HCT116 (cell line): ENCODE results near the gene GRAMD4. TPM values are rescaled to one million over a fixed set of nuclear protein-coding genes. Genes with fewer than 3 reads are reported as not detected.

ENCODE experiments used
- ATAC-seq: fragments of 200-7000 bp; cut with Tn5 transposase; 2 replicates; pipeline ENCODE4 v1.9.1; 2020; ENCODE audit warnings: mild to moderate bottlenecking, moderate library complexity
- BruUV-seq: library from RNA; stranded (reverse); fragments of 400-500 nt; replicated peaks from 2 replicates; lab custom pipeline; 2021; lab: Mats Ljungman, UMichigan
- CTCF ChIA-PET: fragments of 300-600 bp; sonication (Branson Sonifier 250); formaldehyde crosslinking; loops from one replicate; lab custom pipeline; 2021; ENCODE audit warnings: antibody characterized with exemption; lab: Charles Lee
- POLR2A ChIA-PET: fragments of 300-600, 350-600 bp; sonication (Branson Sonifier 250); formaldehyde crosslinking; loops from one replicate; lab custom pipeline; 2021; ENCODE audit warnings: antibody characterized with exemption; lab: Charles Lee
- RAD21 ChIA-PET, 2 experiments: fragments of 300-600 bp; sonication (Branson Sonifier 250); formaldehyde crosslinking; loops; one replicate each; lab custom pipeline; 2023; ENCODE audit warnings: low total read pairs in 2 of 2; ENCODE audit not compliant: uncharacterized antibody in 2 of 2, unreplicated experiment in 2 of 2, low non-redundant PET in 1 of 2; lab: Charles Lee
- DNase-seq: peaks from one replicate; pipeline ENCODE4 v3.0.0-alpha.2; 2010; ENCODE audit warnings: low read depth, low spot score
- H2AFZ ChIP-seq: fragments of 200-600 bp; shearing (Covaris generic), sonication (generic); 2 replicates; pipeline ENCODE4 v1.6.1; 2017; ENCODE audit warnings: low read depth, mixed run types, mixed read lengths, antibody characterized with exemption, low read length; ENCODE audit not compliant: poor library complexity, severe bottlenecking
- H3K27ac ChIP-seq: 2 replicates; pipeline ENCODE4 v1.5.1; 2012; ENCODE audit warnings: low read depth, low read length
- H3K27me3 ChIP-seq: fragments of 200-600 bp; sonication (generic); 2 replicates; pipeline ENCODE4 v1.6.1; 2016; ENCODE audit warnings: mixed run types, low read length, mixed read lengths; ENCODE audit not compliant: insufficient read depth
- H3K36me3 ChIP-seq, 2 experiments: fragments of 200-500 bp in 1 of 2; fragments of 200-600 bp in 1 of 2; sonication (Bioruptor generic) in 1 of 2; sonication (generic) in 1 of 2; 2 replicates each; pipeline versions ENCODE4 v1.5.1 to v1.6.1; 2014 to 2016; ENCODE audit warnings: low read length in 2 of 2, inconsistent platforms in 1 of 2, mixed read lengths in 1 of 2, mixed run types in 1 of 2; ENCODE audit not compliant: insufficient read depth in 2 of 2, control insufficient read depth in 1 of 2
- H3K4me1 ChIP-seq, 2 experiments: fragments of 200-600 bp in 1 of 2; sonication (generic) in 1 of 2; 2 replicates each; pipeline versions ENCODE4 v1.5.1 to v1.6.1; 2012 to 2017; ENCODE audit warnings: low read length in 2 of 2, inconsistent platforms in 1 of 2, mild to moderate bottlenecking in 1 of 2, mixed read lengths in 1 of 2, mixed run types in 1 of 2, moderate library complexity in 1 of 2; ENCODE audit not compliant: insufficient read depth in 2 of 2, control insufficient read depth in 1 of 2
- H3K4me2 ChIP-seq: fragments of 200-600 bp; sonication (generic); 2 replicates; pipeline ENCODE4 v1.6.1; 2017; ENCODE audit warnings: mixed run types, low read length, mixed read lengths
- H3K4me3 ChIP-seq, 2 experiments: fragments of 200-600 bp in 1 of 2; sonication (generic) in 1 of 2; replicated peaks in 1 of 2; 2 replicates each; pipeline ENCODE4 v1.5.1; 2011 to 2016; ENCODE audit warnings: low read length in 2 of 2, control low read depth in 1 of 2, low read depth in 1 of 2, mild to moderate bottlenecking in 1 of 2, mixed read lengths in 1 of 2, mixed run types in 1 of 2
- H3K79me2 ChIP-seq: fragments of 200-600 bp; sonication (generic); 2 replicates; pipeline ENCODE4 v1.6.1; 2017; ENCODE audit warnings: mild to moderate bottlenecking, mixed run types, low read length, moderate library complexity, mixed read lengths; ENCODE audit not compliant: insufficient read depth
- H3K9ac ChIP-seq: fragments of 200-600 bp; sonication (generic); 2 replicates; pipeline ENCODE4 v1.6.1; 2016; ENCODE audit warnings: low read length, mixed read lengths
- H3K9me2 ChIP-seq: fragments of 200-600 bp; sonication (generic), shearing (Covaris generic); 2 replicates; pipeline ENCODE4 v1.6.1; 2017; ENCODE audit warnings: mixed run types, mild to moderate bottlenecking, moderate library complexity; ENCODE audit not compliant: insufficient read depth
- H3K9me3 ChIP-seq, 2 experiments: fragments of 200-500 bp in 1 of 2; fragments of 200-600 bp in 1 of 2; sonication (Bioruptor generic) in 1 of 2; sonication (generic) in 1 of 2; 2 replicates each; pipeline ENCODE4 v1.6.1; 2014 to 2017; ENCODE audit warnings: low read length in 2 of 2, mixed read lengths in 2 of 2, inconsistent platforms in 1 of 2, low read depth in 1 of 2, mild to moderate bottlenecking in 1 of 2, mixed run types in 1 of 2, moderate library complexity in 1 of 2; ENCODE audit not compliant: control insufficient read depth in 1 of 2, insufficient read depth in 1 of 2
- H4K20me1 ChIP-seq: fragments of 200-600 bp; sonication (generic), shearing (Covaris generic); 2 replicates; pipeline ENCODE4 v1.6.1; 2017; ENCODE audit warnings: mixed run types, mild to moderate bottlenecking, moderate library complexity; ENCODE audit not compliant: insufficient read depth
- CBX3 ChIP-seq: IDR thresholded peaks from 2 replicates; pipeline ENCODE4 v1.6.1; 2012; ENCODE audit warnings: low read depth
- CTCF ChIP-seq, 3 experiments: fragments of 200-600 bp in 1 of 3; sonication (generic) in 1 of 3; IDR thresholded peaks in 2 of 3; conservative IDR thresholded peaks in 1 of 3; 2 replicates each; pipeline ENCODE4 v1.5.1; 2012 to 2017; ENCODE audit warnings: low read depth in 2 of 3, low read length in 2 of 3, antibody characterized with exemption in 1 of 3, borderline replicate concordance in 1 of 3, control low read depth in 1 of 3, mild to moderate bottlenecking in 1 of 3, mixed read lengths in 1 of 3, mixed run types in 1 of 3, moderate library complexity in 1 of 3; ENCODE audit not compliant: insufficient read depth in 1 of 3
- EGR1 ChIP-seq: IDR thresholded peaks from 2 replicates; pipeline ENCODE4 v1.6.1; 2012; ENCODE audit warnings: low read depth
- ELF1 ChIP-seq: IDR thresholded peaks from 2 replicates; pipeline ENCODE4 v1.6.1; 2012; ENCODE audit warnings: low read depth, borderline replicate concordance
- EZH2 ChIP-seq: fragments of 200-600 bp; sonication (generic); IDR thresholded peaks from 2 replicates; pipeline ENCODE4 v1.6.1; 2017; ENCODE audit warnings: antibody characterized with exemption, mixed run types
- FOSL1 ChIP-seq: IDR thresholded peaks from 2 replicates; pipeline ENCODE4 v1.6.1; 2012; ENCODE audit warnings: low read depth
- JUND ChIP-seq: IDR thresholded peaks from 2 replicates; pipeline ENCODE4 v1.6.1; 2012
- POLR2A ChIP-seq: IDR thresholded peaks from 2 replicates; pipeline ENCODE4 v1.7.0; 2011; ENCODE audit warnings: borderline replicate concordance; ENCODE audit not compliant: insufficient read depth, insufficient read length; ENCODE audit errors: extremely low read depth
- RAD21 ChIP-seq: IDR thresholded peaks from 2 replicates; pipeline ENCODE4 v1.6.1; 2012; ENCODE audit warnings: low read depth, mild to moderate bottlenecking
- REST ChIP-seq: IDR thresholded peaks from 2 replicates; pipeline ENCODE4 v1.6.1; 2012; ENCODE audit warnings: low read depth
- SIN3A ChIP-seq: IDR thresholded peaks from 2 replicates; pipeline ENCODE4 v1.6.1; 2012; ENCODE audit warnings: low read depth
- SP1 ChIP-seq: IDR thresholded peaks from 2 replicates; pipeline ENCODE4 v1.6.1; 2012; ENCODE audit warnings: low read depth
- SRF ChIP-seq: IDR thresholded peaks from 2 replicates; pipeline ENCODE4 v1.6.1; 2012; ENCODE audit warnings: low read depth
- TCF7L2 ChIP-seq: IDR thresholded peaks from 2 replicates; pipeline ENCODE4 v1.7.0; 2011; ENCODE audit warnings: borderline replicate concordance, inconsistent platforms; ENCODE audit not compliant: insufficient read depth, insufficient read length; ENCODE audit errors: extremely low read depth
- YY1 ChIP-seq: IDR thresholded peaks from 2 replicates; pipeline ENCODE4 v1.6.1; 2011; ENCODE audit warnings: low read length, low read depth, moderate library complexity, mild to moderate bottlenecking; ENCODE audit not compliant: insufficient replicate concordance; ENCODE audit errors: extremely low read depth
- ZBTB33 ChIP-seq: IDR thresholded peaks from 2 replicates; pipeline ENCODE4 v1.6.1; 2011; ENCODE audit warnings: mild to moderate bottlenecking, low read length, moderate library complexity; ENCODE audit not compliant: insufficient replicate concordance; ENCODE audit errors: extremely low read depth
- ZNF274 ChIP-seq: fragments of 200-500 bp; sonication (Bioruptor generic); IDR thresholded peaks from 2 replicates; pipeline ENCODE4 v1.6.1; 2014; ENCODE audit warnings: mild to moderate bottlenecking, low read depth, low read length, inconsistent platforms
- intact Hi-C: fragments of 100-400 bp; cut with micrococcal nuclease; formaldehyde crosslinking; loops from 2 replicates; pipeline ENCODE4 v1.10.0; 2022
- total RNA-seq: library from RNA; stranded (reverse); gene quantifications from one replicate; pipeline ENCODE4 v1.2.1, GENCODE V29; 2021; ENCODE audit not compliant: unreplicated experiment

GRAMD4 gene
- total RNA-seq, 1 experiment from 2014 or later, result 25.8 TPM

- H2AFZ ChIP-seq, result no peak overlapping the region
- no peak overlapping the region for H3K4me3 ChIP-seq
- no TSS peak for BruUV-seq
- H3K9me2 ChIP-seq, result no peaks in the 10 kb centered on the region
- H3K27ac ChIP-seq, result no peak overlapping the region
- H3K4me1 ChIP-seq, result no peaks in the 10 kb centered on the region
- TF ChIP-seq FOSL1 (no peak), POLR2A (no peak), REST (no peak), ZBTB33 (no peak), EGR1 (no peak), RAD21 (no peak), JUND (no peak), TCF7L2 (no peak), ELF1 (no peak), CTCF (IDR thresholded peaks at IDR 0.05 in 2 of 3, conservative IDR thresholded peaks at IDR 0.05 in 1 of 3; ENCODE audit: borderline replicate concordance in 1 of 3, insufficient read depth in 1 of 3, low read depth in 2 of 3, low read length in 2 of 3) (no peak), CBX3 (no peak), YY1 (no peak), SRF (no peak), SIN3A (no peak), EZH2 (no peak), SP1 (no peak), ZNF274 (no peak)
- no peaks in the 10 kb centered on the region for H3K9me3 ChIP-seq
- DNase-seq (no peak), ATAC-seq (no peak)
- H3K9ac ChIP-seq, result no peak overlapping the region
- ChIA-PET POLR2A (no interaction called here), CTCF (interaction anchor here (3.2 kb wide), 1 partner anchor 108 kb away, joined by 11 read pairs; no protein-coding TSS in a partner anchor), RAD21 (no interaction called here)
- H4K20me1 ChIP-seq, result no peaks in the 10 kb centered on the region
- H3K4me2 ChIP-seq, result no peak overlapping the region
- no peaks in the 10 kb centered on the region for H3K36me3 ChIP-seq
- intact Hi-C loops, result no loop called here
- no peaks in the 10 kb centered on the region for H3K79me2 ChIP-seq
- no peaks in the 10 kb centered on the region for H3K27me3 ChIP-seq
Measured at GRCh38 chr22:46671824-46672432, 51.7 kb downstream of the GRAMD4 start.
